ENCODE results near the gene FKBP11.
A peak's percentile ranks its signal among the peaks of the same experiment; 100 is the strongest.

FKBP11 gene

DNA sequence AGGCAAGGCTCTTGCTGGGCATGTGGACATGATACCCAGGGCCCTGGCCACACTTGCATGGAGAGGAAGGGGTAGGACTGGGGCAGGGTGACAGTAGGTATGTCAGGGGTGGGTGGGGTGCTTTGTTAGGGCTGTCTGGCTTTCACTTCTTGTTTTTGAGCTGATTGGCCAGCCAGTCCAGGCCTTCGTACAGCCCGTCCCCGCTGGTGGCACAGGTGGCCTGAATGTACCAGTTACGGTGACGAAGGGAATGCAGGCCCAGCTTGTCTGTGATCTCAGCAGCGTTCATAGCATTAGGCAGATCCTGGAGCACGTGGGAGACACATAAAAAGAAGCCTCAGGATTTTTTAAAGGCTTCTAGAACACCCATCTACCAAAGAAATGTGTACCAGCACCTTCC lies 13.5 kb upstream of the FKBP11 start:
- Histone ChIP-seq H3K9ac (no peak overlapping the region), H3K9me3 (ENCODE audit: control insufficient read depth, low read length) (no peaks in the 10 kb centered on the region), H3K36me3 (ENCODE audit: control insufficient read depth, insufficient read depth, low read length) (no peaks in the 10 kb centered on the region), H3K27ac (no peak overlapping the region), H2AFZ (no peak overlapping the region), H3K27me3 (ENCODE audit: control insufficient read depth, insufficient read depth, low read length) (no peaks in the 10 kb centered on the region), H3K4me3 (ENCODE audit: low read depth, low read length) (no peak overlapping the region), H3K4me1 (peaks cover 5% of the 10 kb centered on the region), H3K79me2 (peaks cover 10% of the 10 kb centered on the region), H3K4me2 (ENCODE audit: low read length) (no peak overlapping the region)
- TF ChIP-seq, protein P1, sequence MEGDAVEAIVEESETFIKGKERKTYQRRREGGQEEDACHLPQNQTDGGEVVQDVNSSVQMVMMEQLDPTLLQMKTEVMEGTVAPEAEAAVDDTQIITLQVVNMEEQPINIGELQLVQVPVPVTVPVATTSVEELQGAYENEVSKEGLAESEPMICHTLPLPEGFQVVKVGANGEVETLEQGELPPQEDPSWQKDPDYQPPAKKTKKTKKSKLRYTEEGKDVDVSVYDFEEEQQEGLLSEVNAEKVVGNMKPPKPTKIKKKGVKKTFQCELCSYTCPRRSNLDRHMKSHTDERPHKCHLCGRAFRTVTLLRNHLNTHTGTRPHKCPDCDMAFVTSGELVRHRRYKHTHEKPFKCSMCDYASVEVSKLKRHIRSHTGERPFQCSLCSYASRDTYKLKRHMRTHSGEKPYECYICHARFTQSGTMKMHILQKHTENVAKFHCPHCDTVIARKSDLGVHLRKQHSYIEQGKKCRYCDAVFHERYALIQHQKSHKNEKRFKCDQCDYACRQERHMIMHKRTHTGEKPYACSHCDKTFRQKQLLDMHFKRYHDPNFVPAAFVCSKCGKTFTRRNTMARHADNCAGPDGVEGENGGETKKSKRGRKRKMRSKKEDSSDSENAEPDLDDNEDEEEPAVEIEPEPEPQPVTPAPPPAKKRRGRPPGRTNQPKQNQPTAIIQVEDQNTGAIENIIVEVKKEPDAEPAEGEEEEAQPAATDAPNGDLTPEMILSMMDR (IDR thresholded peaks at IDR 0.05): no peak

GRCh38 chr12:48937170-48937569 lies 11.9 kb upstream of the FKBP11 start:
- no peaks in the 10 kb centered on the region for H3K4me1 ChIP-seq
- TF ChIP-seq, protein P1 (IDR thresholded peaks at IDR 0.05): no peak
- H3K9me3 ChIP-seq (ENCODE audit: control insufficient read depth, low read length): no peaks in the 10 kb centered on the region
- H3K4me2 ChIP-seq (ENCODE audit: low read length): no peak overlapping the region
- no peaks in the 10 kb centered on the region for H3K27me3 ChIP-seq (ENCODE audit: control insufficient read depth, insufficient read depth, low read length)
- no peak overlapping the region for H3K9ac ChIP-seq
- no peaks in the 10 kb centered on the region for H3K36me3 ChIP-seq (ENCODE audit: control insufficient read depth, insufficient read depth, low read length)
- no peak overlapping the region for H2AFZ ChIP-seq
- no peak overlapping the region for H3K4me3 ChIP-seq (ENCODE audit: low read depth, low read length)
- H3K79me2 ChIP-seq: no peaks in the 10 kb centered on the region
- H3K27ac ChIP-seq: no peak overlapping the region

DNA sequence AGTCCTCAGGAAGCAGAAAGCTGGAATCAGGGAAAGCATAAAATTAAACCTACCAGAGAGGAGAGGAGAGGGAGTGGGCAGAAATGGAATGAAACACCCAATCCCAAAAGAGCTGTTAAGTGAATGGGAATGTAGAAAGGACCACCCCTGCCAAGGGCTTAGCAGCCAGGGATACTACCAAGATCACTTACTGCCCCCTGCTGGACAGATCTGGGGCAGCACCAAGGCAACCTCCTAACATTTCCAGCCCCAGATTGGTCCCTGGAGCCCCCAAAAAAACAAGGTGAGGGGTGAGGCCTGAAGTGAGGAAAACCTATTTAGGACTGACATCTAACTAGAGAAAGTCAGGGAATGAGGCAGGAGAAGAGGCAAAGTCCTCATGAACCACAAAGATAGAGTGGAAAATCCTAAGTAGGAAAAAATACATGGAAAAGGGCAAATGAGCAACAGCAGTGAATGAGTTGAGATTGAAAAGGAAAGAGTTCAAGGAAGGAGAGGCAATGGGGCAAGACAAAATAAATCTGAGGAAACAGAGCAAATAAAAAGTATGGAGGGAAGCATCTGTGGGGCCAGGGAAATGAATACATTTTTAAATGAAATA lies 11.2 kb upstream of the FKBP11 start:
- TF ChIP-seq, protein P1 (IDR thresholded peaks at IDR 0.05): peak; percentile 87
- Histone ChIP-seq H3K9ac (no peak overlapping the region), H3K4me1 (no peaks in the 10 kb centered on the region), H3K27me3 (ENCODE audit: control insufficient read depth, insufficient read depth, low read length) (no peaks in the 10 kb centered on the region), H3K4me3 (ENCODE audit: low read depth, low read length) (no peak overlapping the region), H3K36me3 (ENCODE audit: control insufficient read depth, insufficient read depth, low read length) (no peaks in the 10 kb centered on the region), H3K9me3 (ENCODE audit: control insufficient read depth, low read length) (no peaks in the 10 kb centered on the region), H3K79me2 (no peaks in the 10 kb centered on the region), H2AFZ (no peak overlapping the region), H3K4me2 (ENCODE audit: low read length) (no peak overlapping the region), H3K27ac (no peak overlapping the region)

- H3K27me3 ChIP-seq (ENCODE audit: control insufficient read depth, insufficient read depth, low read length): no peaks in the 10 kb centered on the region
- no peak overlapping the region for H3K27ac ChIP-seq
- H3K4me1 ChIP-seq: no peaks in the 10 kb centered on the region
- no peaks in the 10 kb centered on the region for H3K36me3 ChIP-seq (ENCODE audit: control insufficient read depth, insufficient read depth, low read length)
- no peaks in the 10 kb centered on the region for H3K9me3 ChIP-seq (ENCODE audit: control insufficient read depth, low read length)
- H3K9ac ChIP-seq: no peak overlapping the region
- TF ChIP-seq, protein P1 (IDR thresholded peaks at IDR 0.05): peak; percentile 30
- H3K4me2 ChIP-seq (ENCODE audit: low read length): no peak overlapping the region
- no peaks in the 10 kb centered on the region for H3K79me2 ChIP-seq
- no peak overlapping the region for H2AFZ ChIP-seq
- H3K4me3 ChIP-seq (ENCODE audit: low read depth, low read length): no peak overlapping the region
Measured at GRCh38 chr12:48934312-48934706, 9.0 kb upstream of the FKBP11 start.

- H3K79me2 ChIP-seq: no peaks in the 10 kb centered on the region
- no peaks in the 10 kb centered on the region for H3K9me3 ChIP-seq (ENCODE audit: control insufficient read depth, low read length)
- H2AFZ ChIP-seq: no peak overlapping the region
- H3K27ac ChIP-seq: no peak overlapping the region
- no peaks in the 10 kb centered on the region for H3K4me1 ChIP-seq
- H3K27me3 ChIP-seq (ENCODE audit: control insufficient read depth, insufficient read depth, low read length): no peaks in the 10 kb centered on the region
- no peak overlapping the region for H3K4me2 ChIP-seq (ENCODE audit: low read length)
- H3K36me3 ChIP-seq (ENCODE audit: control insufficient read depth, insufficient read depth, low read length): no peaks in the 10 kb centered on the region
- no peak overlapping the region for H3K9ac ChIP-seq
- no peak overlapping the region for H3K4me3 ChIP-seq (ENCODE audit: low read depth, low read length)
- TF ChIP-seq, protein P1 (IDR thresholded peaks at IDR 0.05): no peak
Measured at GRCh38 chr12:48933664-48934311, 8.5 kb upstream of the FKBP11 start.

Measured in parathyroid adenoma (tissue), 2 donors.